ENCODE measurements around the gene ZNF582.

ZNF582 gene

DNA sequence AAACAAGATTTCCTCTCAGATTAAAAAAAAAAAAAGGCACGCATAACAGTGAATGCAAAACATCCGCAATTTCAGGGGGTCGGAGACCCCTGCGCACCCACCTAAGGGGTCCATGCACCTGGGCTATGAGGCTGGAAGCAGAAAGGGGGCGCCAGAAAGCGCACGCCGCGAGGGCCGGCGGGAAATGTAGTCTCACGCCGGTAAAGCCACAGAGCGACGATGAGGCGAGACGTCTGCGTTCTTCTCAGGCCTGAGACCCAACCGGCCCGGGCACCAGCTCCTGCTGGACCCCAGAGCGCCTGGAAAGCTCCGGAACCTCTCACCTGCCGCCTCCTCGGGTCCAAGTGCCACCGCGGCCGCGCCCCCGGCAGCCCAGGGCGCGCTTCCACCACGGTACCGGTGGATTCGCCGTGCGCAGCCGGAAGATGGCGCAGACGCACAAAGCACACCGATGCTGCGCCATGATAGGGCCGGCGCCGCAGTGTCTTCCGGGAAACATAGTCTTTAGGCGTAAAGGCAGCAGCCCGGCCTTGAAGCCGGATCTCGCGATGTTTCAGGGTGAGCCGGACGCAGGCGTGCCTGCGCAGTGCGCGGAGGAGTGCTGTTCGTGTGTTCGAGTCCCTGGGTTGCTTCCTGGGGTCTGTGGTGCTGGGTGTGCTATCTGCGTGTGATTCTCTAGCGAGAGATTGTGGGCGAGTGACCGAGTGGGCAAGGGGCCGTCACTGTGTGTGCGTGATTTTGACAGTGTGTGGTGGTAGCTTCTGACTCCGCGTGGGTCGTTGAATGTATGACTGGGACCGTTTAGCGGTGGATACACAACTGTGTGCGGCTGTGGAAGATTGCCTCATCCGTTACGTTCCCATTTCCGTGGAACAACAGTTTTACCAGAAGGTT, at the start of gene ZNF582:
Gene ZNF582 (minus strand): TSS at position 416 of the 894 bp plus-strand sequence. CDS start 1,782 bp downstream, outside the sequence.
- peak; percentile 80 to 84 for DNase-seq (ENCODE audit: low read depth in 2 of 2)

DNA sequence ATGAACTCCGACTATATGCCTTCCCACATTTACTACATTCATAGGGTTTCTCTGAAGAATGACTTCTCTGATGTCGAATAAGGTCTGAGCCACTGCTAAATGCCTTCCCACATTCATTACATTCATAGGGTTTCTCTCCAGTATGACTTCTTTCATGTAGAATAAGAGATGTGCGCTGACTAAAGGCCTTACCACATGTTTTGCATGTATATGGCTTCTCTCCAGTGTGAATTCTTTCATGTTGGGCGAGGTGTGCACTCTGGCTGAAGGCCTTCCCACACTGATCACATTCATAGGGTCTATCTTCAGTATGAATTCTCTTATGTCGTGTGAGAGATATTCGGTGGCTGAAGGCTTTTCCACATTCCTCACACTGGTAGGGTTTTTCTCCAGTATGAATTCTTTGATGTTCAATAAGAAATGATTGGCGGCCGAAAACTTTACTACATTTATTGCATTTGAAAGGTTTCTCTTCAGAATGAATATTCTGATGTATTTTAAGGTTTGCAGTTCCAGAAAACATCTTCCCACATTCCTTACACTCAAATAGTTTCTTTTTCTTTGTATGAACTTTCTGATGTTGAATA, 48.0 kb upstream of the ZNF582 start:
- no peak for DNase-seq (ENCODE audit: low read depth in 2 of 2)

DNA sequence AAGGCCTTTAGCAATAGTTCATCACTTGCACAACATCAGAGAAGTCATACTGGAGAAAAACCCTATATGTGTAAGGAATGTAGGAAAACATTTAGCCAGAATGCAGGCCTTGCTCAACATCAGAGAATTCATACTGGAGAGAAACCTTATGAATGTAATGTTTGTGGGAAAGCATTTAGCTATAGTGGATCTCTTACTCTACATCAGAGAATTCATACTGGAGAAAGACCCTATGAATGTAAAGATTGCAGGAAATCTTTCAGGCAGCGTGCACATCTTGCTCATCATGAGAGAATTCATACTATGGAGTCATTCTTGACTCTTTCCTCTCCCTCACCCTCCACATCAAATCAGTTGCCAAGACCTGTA, 30.6 kb upstream of the ZNF582 start:
- no peak for DNase-seq (ENCODE audit: low read depth in 2 of 2)

DNA sequence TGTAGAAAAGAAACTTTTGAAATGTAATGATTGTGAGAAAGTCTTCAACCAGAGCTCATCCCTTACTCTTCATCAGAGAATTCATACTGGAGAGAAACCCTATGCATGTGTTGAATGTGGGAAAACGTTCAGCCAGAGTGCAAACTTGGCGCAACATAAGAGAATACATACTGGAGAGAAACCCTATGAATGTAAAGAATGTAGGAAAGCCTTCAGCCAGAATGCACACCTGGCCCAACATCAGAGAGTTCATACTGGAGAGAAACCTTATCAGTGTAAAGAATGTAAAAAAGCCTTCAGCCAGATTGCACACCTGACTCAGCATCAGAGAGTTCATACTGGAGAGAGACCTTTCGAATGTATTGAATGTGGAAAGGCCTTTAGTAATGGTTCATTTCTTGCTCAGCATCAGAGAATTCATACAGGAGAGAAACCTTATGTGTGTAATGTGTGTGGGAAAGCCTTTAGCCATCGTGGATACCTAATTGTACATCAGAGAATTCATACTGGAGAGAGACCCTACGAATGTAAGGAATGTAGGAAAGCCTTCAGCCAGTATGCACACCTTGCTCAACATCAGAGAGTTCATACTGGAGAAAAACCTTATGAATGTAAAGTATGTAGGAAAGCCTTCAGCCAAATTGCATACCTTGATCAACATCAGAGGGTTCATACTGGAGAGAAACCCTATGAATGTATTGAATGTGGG, 30.1 kb upstream of the ZNF582 start:
- DNase-seq (ENCODE audit: low read depth in 2 of 2) = no peak

DNA sequence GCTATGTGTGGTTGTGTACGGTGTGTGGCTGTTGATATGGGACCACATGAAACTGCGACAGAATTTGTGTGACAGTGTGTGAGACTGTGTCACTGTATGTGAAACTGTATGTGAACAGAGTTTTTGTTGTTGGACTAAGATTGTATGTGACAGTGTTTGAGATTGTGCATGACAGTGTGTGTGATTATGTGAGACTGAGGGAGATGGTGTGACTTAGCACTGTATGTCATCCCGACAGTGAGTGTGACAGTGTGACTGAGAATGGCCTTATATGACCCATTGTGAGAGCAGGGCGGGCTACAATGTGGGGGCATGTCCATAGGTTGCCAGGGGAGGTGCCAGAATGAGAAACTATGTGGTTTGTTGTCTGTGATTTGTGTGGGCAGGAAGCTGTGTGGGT, 11.7 kb upstream of the ZNF582 start:
- no peak for DNase-seq (ENCODE audit: low read depth in 2 of 2)

DNA sequence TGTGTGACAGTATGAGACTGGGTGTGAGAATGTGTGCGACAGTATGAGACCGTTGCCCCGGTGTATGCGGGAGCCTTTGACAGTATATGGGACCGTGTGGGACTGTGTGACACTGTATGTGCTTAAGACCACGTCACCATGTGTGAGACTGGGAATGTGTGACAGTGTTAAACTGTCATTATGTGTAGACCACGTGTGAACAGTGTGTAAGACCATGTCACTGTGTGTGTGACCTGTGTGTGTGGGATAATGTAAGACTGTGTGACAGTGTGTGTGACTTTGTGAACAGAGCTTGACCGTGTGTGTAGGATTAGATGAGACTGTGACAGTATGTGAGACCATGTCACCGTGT, 11.3 kb upstream of the ZNF582 start:
- no peak for DNase-seq (ENCODE audit: low read depth in 2 of 2)

DNA sequence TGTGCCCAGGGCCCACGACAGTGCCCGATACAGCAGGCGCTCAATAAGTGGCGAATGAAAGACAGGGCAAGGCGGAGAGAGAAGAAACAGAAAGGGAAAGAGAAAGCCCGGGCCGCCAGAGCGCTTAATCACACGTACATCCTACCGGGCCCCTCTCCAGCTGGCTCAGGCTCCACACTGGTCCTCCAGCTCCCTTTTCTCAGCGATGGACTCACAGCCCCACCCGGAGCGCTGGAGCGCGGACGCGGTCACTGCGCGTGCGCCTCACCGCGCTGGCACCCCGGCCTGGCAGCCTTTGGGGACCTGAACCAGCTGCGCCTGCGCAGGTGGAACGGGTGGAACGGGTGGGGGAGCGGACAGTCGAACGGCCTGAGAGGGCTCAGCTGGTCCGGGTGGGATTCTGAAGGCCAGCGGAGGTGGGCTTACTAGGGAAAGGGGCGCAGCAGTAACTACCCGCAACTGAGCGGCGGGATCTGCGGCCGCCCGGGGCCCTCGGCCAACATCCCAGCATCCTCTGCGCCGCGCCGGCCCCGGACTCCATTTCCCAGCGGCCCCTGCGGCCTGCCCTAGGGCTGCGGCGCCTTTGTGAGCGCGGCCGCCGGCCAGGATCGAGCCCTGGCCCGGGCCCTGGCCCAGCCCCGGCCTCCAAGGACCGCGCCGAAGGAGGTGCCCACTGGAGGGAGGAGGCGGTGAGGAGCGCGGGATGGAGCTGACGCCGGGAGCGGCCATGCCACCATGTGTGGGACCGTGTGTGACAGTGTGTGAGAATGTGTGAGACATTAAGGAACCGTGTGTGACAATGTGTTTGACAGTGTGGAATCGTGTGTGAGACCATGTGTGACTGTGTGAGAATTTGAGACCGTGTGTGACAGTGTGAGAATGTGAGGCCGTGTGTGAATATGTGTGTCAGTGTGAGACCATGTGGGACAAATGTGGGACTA, 10.7 kb upstream of the ZNF582 start, which contains the start of gene ZNF583:
Gene ZNF583 (plus strand): TSS at position 569 of the 941 bp plus-strand sequence. CDS start 2,783 bp downstream, outside the sequence.
- peak; percentile 81 to 82 for DNase-seq (ENCODE audit: low read depth in 2 of 2)

DNA sequence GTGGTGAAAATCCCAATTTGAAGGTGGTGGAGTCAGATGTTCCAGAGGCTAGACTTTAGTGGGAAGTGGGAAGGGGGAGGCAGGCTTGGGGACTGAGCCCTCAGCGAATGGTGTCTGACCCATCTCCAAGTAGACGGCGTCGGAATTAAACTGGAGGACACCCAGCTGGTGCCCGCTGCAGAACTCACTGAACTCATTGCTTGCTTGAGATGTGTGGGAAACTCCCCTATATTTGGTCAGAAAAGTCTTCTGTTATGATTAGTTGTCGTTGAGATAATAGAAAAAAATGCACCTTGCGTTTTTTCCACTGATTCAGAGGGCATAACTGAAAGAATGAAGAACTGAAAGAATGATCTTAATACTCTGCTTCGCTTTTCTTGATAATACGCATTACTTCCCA, 9.9 kb upstream of the ZNF582 start:
- DNase-seq (ENCODE audit: low read depth in 2 of 2) = no peak

DNA sequence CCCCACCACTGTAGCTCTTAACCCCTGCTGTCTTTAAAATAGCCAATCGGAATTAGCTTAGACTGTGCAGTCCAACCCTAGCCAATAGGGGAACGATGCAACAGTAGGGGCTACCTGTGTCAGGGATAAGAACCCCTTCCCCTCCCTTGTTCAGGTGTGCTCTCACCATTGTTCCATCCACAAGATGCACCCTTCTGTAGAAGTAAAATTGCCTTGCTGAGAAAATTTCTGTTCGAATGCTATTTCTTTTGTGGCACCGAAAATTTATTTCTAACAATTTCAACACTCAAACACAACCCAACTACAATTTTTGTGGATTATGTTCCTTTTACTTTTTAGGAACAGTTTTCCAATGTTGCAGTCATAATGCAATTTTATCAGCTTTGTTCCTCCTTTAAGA, 7.2 kb upstream of the ZNF582 start:
- no peak for DNase-seq (ENCODE audit: low read depth in 2 of 2)

DNA sequence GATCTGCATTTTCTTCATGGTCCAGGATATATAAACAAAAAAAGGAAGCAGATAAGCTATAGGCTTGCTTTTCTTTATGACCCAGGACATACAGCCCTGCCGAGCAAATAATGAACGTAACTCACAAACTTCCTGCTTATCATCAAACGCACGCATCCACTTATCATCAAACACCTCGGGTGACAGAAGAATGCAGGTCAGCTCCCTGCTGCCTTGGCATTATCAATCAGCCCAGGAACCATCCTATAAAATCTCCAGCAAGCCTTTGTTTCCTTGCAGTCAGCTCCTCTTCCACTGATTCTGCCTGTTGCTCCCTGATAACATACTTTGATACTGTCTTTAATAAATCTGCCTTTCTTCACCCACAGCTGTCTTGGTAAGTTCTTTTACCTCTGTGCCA, 5.5 kb upstream of the ZNF582 start:
- DNase-seq (ENCODE audit: low read depth in 2 of 2) = no peak

DNA sequence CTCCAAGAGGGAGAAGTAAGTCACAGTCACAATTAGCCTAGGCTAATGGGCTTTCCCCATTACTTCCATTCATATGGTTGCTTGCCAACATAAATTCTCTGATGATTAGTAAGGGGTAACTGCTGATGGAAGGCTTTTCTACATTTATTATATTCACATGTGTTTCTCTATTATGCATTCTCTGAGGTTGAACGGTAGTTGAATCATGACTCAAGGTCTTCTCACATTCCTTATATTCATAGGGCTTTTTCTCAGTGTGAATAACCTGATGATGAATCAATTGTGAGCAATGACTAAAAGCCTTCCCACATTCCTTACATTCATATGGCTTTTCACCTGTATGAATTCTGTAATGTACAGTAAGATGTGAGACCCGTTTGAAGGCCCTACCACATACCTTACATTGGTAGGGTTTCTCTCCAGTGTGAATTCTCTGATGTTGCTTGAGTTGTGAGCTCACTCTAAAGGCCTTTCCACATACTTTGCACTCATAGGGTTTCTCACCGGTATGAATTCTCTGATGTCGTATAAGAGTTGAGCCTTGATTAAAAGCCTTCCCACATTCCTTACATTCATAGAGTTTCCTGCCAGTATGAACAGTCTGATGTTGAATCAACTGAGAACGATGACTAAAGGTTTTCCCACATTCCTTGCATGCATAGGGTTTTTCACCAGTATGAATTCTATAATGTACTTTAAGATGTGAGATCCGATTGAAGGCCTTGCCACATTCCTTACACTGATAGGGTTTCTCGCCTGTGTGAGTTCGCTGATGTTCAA, 9.3 kb downstream of the ZNF582 start:
- DNase-seq (ENCODE audit: low read depth in 2 of 2) = no peak

DNA sequence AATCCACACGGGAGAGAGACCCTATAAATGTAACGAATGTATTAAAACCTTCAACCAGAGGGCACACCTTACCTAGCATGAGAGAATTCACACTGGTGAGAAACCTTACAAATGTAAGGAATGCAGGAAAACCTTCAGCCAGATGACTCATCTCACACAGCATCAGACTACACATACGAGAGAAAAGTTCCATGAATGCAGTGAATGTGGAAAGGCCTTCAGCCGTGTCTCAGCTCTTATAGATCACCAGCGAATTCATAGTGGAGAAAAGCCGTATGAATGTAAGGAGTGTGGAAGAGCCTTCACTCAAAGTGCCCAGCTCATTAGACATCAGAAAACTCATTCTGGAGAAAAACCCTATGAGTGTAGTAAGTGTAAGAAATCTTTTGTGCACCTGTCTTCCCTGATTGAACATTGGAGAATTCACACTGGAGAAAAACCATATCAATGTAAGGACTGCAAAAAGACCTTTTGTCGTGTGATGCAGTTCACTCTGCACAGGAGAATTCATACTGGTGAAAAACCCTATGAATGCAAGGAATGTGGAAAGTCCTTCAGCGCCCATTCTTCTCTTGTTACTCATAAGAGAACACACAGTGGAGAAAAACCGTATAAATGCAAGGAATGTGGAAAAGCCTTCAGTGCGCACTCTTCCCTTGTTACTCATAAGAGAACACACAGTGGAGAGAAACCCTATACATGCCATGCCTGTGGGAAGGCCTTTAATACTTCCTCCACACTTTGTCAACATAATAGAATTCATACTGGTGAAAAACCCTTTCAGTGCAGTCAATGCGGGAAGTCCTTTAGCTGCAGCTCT, 16.0 kb downstream of the ZNF582 start:
- DNase-seq (ENCODE audit: low read depth in 2 of 2) = no peak

DNA sequence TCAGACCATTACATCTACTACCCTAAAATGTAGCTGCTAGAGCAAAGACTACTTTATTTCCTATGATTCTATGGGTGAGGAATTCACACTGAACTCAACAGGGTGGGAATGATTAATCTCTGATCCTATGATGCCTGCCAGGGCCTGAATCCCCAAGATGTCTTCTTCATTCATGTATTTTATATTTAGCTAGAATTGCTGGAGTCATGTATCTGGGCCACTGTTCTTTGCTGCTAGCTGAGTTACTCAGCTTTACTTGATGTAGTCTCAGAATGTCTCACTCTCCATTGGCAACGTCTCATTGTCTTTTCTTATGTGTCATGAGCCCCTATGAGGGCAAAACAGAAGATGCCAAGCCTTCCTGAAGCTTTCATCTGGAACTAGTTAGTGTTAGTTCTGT, 21.1 kb downstream of the ZNF582 start:
- DNase-seq (ENCODE audit: low read depth in 2 of 2) = no peak

DNA sequence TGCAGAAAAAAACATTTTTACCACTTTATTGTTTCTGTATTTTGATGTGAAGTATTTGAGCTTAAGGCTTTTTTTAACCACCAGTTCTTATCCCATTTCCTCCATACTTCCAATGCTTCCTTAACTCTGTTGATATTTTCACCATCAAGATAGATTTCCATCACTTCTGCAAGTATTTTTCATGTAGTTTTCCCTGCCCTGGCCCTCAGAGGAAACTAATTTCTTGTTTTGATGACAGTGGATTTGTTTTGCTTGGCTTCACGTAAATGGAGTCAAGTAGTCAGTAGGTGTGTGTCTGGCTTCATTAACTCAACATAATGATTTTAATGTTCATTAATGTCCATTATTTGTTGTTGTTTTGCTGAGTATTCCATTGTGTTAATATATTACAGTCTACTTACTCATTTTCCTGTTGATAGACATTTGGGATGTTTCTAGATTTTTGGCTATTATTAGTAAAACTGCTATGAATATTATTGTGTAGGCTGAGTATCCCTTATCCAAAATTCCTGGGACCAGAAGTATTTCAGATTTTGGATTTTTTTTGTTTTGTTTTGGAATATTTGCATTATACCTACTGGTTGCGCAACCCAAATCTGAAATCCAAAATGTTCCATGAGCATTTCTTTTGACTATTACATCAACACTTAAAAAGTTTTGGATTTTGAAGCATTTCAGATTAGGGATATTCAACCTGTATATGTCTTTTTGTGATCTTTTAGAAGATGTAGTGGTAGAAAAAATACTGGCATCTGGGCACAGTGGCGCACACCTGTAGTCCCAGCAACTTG, 23.3 kb downstream of the ZNF582 start:
- no peak for DNase-seq (ENCODE audit: low read depth in 2 of 2)

DNA sequence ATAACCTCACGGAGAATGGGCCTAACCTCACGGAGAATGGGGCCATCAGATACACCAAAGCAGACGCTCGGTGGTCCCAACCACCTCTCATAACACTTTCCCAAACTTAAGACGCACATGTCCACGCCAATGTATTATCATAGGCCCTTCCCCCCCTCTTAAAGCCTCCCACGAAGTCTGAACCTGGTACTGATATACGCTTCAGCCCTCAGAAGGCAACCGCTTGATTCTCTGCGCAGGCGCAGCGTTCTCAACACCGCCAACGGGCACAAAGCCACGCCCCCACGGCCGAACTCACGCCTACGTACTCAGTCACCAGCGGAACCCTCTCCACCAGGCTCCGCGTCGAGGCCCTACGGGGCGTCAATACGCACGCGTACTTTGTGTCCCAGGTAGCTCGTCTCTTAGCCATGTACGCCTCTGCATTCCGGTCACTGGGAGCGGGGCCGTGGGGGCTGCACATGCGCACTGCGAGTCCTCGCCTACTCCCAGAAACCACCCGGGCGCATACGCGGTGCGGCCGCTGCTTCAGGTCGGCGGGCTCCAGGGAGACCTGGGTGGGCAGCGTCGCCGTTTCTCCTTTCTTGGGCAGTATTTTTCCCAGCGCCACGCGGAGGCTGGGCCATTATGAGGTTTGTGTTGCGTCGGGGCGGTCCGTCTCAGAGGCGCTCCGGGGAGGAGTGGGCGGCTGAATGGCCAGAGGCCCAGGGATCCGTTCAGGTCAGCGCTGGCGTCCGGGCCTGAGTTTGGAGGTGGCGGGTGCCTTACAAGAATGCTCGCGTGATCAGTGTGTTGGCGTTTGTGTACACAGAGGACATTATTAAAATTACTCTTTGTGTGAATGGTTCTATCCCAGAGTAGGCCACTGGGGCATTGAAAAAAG, 25.3 kb downstream of the ZNF582 start:
- peak; percentile 52 to 67 for DNase-seq (ENCODE audit: low read depth in 2 of 2)

DNA sequence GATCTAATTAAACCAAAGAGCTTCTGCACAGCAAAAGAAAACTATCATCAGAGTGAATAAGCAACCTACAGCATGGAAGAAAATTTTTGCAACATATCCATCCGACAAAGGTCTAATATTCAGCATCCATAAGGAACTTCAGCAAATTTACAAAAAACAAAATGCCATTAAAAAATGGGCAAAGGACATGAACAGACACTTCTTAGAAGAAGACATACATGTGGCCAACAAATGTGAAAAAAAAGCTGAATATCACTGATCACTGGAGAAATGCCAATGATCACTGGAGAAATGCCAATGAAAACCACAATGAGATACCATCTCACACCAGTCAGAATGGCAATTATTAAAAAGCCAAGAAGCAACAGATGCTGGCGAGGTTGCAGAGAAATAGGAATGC, 32.5 kb downstream of the ZNF582 start:
- DNase-seq (ENCODE audit: low read depth in 2 of 2) = no peak

DNA sequence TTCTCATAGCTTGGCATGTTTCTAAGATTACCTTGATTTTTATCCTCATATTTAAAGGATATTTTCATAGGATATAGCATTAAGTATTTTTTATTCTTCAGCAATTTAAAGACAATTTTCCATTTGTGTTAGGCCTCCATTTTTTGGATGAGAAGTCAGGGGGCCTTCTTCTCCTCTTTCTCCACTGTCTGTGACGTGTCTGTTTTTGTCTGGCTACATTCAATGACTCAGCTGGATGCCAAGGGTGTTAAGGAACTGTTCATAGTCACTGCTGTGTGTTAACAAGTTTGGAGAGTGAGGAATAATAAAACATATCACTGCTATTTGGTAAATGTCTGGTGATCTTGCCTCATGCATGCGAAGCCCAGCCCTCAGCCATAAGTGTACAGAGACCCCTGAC, 36.4 kb downstream of the ZNF582 start:
- no peak for DNase-seq (ENCODE audit: low read depth in 2 of 2)

DNA sequence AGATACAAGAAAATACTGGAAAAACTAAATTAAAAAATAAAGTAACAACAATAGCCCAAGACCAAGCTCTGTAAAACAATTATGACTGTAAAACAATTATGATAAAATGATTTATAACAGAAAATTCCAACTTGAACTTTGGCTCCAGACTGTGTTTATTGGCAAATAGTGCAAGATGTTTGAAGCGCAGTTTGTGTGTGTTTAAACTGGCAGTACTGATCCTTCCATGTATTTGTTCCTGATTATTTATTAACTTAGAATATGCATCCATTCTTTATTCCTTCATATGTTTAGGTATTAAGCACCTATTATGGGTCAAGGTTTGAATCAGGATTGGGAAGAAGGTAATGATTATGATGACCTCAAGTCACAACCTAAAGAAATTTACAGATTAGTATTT, 37.8 kb downstream of the ZNF582 start:
- DNase-seq (ENCODE audit: low read depth in 2 of 2) = no peak

Data from stimulated activated CD4-positive, alpha-beta T cell treated with anti-CD3 and anti-CD28 coated beads, Interleukin-1b, Interleukin-23, amount 100 ng/mL, for 4 hours (primary cell).